GM10266 (cell line): ENCODE measurements around the gene MORN3.

Experiments used
- DNase-seq: peaks from one replicate; pipeline ENCODE4 v3.0.0; 2012; ENCODE audit errors: extremely low spot score
- CTCF ChIP-seq: IDR thresholded peaks from 2 replicates; pipeline ENCODE4 v1.5.1; 2012; ENCODE audit warnings: mild to moderate bottlenecking, low read depth; ENCODE audit not compliant: control insufficient read depth, insufficient read depth; ENCODE audit errors: missing control alignments

Gene MORN3

GRCh38 chr12:121618659-121619233 is 50.7 kb downstream of the MORN3 start:
- no peak for TF ChIP-seq CTCF

GRCh38 chr12:121614872-121615467 is 54.5 kb downstream of the MORN3 start:
- no peak for DNase-seq
- no peak for TF ChIP-seq CTCF

More at GRCh38 chr12:121618659-121619233, 50.7 kb downstream of the MORN3 start:
- no peak for DNase-seq

GRCh38 chr12:121613462-121613861 is 56.0 kb downstream of the MORN3 start:
- TF ChIP-seq CTCF: no peak
- DNase-seq: no peak

- no peak for DNase-seq
- no peak for TF ChIP-seq CTCF
Measured at GRCh38 chr12:121611306-121611705, 58.1 kb downstream of the MORN3 start.

GRCh38 chr12:121610239-121611149 is 59.0 kb downstream of the MORN3 start:
- no peak for DNase-seq
- TF ChIP-seq CTCF: no peak

GRCh38 chr12:121608301-121608700 is 61.2 kb downstream of the MORN3 start:
- DNase-seq: peak; percentile 2
- no peak for TF ChIP-seq CTCF
